Endothelial cell of hepatic sinusoid (primary cell): Measurements from ENCODE around the gene RHBDD1.

Source experiments
- in situ Hi-C: cut with HindIII; loops from 2 replicates; pipeline ENCODE4 v1.10.0; 2017; ENCODE audit warnings: low sequenced_read_pairs

Gene RHBDD1

DNA sequence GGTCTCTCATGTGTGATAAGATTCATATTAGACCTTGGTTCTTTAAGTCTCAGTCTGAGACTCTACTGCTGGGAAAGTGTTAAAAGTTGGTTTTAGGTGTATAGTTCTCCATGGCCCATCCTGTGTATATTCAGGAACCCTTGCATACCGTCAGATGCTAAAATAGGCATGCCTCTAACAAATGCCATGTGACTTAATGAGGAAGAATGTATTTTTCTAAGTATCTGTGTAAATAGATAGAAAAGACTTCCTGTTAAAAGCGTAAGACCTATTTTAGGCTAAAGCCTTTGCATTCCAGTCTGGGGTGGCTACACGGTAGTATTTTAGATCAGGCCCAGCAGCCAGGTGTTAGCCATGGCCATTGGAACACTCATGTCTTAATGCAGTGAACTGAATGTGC is 73.3 kb downstream of the RHBDD1 start:
- in situ Hi-C loops = no loop called here

DNA sequence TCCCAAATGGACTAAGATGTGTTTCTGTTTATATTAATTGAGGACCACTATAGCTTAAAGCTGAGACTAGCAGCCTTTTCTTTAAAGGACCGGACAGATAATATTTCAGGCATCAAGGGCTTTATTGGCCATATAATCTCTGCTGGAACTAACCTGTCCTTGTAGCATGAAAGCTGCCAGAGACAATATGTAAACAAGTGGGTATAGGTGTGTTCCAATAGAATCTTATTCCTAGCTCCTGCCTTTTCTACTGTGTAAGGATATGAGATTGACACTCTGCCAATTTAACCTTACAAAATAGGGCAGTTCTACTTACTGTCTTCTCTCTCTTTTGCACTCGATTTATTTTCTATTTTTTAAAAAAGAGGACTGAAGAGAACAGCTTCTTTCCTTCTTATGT is 74.0 kb downstream of the RHBDD1 start:
- in situ Hi-C loops = no loop called here

DNA sequence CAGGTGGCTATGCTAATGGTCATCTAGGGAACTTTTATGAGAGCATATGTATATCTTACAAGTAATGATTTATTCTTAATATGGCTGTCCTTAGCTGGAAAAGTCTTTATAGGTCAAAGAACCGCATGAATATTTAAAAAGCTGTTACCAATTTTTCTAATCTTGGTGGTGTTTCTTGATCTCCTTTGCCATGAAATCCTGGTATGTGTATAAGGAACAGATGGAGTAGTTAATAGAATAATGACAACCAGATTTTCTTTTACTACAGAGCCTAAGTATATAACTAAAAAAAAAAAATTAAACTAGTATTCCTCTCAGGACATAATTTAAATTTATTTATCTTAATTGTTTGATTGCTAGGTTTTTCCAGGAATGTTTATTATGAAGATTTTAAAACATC is 74.5 kb downstream of the RHBDD1 start:
- in situ Hi-C loops = no loop called here

DNA sequence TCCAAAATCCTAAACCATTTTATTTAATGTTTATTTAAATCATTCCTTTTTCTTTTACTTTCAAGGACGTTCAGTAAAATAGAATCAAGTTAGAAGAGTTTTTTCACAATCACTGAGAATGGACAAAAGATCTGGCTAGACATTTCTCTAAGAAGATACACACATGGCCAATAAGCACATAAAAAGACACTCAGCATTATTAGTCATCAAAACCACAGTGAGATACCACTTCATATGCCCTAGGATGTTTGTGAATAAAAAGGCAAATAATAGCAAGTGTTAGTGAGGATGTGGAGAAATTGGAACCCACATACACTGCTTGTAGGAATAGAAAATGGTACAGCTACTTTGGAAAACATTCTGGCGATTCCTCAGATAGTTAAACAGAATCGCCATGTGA is 76.1 kb downstream of the RHBDD1 start:
- in situ Hi-C loops = no loop called here

DNA sequence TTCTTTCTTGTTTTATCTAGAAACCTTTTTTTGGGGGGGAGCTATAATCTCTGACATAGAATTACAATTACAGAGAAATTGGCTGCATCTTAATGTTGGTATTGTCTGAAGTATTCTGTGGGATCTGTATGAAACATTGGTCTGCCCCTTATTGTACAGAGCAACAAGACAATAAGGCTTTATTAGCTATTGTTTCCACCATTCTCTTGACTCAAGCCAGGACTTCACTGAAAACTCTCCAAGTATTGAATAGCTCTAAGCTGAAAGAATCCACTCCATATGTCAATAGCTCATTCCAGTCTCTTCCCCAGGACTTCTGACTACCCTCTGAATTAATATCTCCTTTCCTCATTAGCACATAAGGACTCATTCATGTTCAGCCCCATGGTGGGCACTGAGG is 77.8 kb downstream of the RHBDD1 start:
- in situ Hi-C loops = no loop called here

DNA sequence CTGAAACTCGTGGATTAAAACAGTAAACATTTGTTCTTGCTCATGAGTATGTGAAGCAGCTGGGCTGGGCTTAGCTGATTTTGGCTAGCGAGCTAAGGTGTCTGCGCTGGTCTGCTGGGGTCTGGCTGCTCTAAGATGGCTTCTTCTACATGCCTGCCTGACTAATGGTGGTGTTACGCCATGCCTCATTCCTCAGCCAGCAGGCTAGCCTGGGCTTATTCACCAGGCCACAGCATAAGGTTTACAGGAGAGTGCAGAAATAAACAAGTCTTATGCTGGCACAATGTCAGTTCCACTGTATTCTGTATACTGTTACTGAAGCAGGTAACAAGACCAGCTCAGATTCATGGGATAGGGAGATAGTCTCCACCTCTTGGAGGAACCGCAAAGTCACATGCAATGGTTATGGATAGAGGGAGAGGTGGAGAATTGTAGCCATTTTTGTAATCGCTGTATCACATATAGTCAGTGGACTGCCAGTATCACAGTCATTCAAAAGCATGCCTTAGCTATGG is 80.0 kb downstream of the RHBDD1 start:
- in situ Hi-C loops = no loop called here

DNA sequence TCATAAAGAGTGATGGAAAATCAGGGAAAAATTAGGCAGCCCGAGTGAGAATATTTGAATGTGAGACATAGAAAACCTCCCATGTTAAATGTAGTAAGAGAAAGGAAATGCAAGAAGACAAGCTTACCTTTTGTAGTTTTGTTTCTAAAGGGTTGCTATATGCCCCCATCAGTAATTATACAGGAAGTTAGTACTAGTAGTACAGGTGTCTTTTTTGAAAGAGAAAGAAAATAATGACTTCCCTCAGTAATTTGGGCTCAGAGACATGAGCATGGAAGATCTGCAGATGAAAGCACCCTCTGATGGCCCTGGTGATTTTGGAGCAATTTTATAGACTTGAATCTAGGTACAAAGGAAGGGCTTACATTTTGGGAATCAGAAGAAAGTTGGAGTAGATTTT is 80.8 kb downstream of the RHBDD1 start:
- in situ Hi-C loops = no loop called here

DNA sequence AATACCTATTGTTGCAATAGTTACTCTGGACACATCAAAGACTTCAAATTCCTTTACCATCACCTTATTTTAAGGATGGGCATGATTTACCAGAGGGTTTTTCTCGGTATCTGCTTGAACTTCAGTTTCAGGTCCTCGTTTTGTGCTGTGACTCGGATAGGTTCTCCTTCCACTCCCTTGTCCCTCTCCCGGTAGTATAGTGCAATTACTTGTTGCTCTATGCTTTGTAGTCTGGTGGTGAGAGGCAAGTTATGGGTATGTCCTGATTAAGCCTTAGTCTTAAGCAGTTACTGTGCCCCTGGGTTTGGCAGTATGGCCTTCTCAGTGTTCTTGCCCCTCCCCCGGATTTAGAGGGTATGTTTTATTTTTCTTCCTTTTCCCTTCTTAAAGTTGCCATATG is 96.6 kb downstream of the RHBDD1 start:
- in situ Hi-C loops = no loop called here

DNA sequence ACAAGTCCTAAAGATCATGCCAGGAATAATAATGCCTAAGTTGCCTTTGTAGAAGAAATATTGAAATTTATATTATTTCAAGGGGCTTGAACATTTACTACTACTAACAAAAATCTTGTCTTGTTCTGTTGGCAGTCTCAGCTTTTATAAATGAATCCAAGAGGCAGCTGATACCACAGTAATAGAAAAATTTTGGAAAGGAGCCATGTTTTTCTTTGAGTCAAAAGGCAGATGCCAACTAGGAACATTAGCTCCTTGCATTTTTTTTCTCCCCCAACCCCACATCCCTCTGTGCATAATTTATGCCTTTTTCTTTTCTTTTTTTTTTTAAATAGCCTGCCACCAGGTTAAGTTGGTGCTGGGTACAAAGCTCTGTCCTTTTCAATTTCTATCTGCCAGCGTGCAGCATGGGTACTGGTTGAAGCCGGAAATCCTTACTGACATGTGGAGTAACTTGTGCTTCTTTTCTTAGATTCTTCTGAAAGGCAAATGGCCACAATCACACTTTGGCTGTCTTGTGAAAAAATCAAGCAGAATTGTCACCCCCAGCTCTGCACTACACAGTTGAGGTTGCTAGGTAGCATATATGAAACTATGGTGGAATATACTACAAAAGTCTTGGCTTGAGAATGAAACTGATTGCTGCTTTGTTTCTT is 98.8 kb downstream of the RHBDD1 start:
- in situ Hi-C loops = no loop called here

DNA sequence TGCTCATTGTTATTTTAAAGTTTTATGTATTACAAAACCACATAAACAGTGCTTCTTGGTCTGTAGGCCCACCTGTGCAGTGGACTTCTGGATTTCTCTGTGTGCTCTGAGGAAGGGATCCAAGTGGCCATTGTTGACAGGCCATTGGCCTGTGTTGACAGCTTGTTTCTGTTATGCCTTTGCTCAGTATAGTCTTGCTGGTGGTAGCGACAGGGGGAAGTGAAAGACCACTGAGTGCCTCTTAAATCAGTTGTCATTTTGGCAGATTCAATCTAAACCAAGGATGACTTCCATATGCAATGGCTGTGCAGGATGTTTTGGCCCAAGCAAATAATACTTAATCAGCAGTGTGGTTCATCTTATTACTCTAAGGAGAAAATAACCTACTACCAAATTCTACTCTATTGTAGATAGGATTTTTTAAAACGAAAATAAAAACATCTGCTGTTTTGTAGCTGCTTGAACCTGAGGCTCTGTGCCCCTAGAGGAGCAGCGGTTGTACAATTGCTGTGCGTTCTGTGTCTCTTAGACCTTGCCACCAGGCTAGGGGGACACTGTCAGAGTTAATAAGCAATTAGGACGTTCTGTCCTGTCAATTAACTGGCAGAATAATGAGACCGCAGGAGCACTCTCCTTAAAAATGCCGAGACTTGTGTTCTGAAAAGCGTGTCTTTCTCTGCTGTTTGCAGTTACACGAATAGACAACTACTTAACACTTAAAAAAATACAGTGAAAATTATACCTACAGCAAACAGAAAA is 108.2 kb downstream of the RHBDD1 start:
- in situ Hi-C loops = no loop called here

DNA sequence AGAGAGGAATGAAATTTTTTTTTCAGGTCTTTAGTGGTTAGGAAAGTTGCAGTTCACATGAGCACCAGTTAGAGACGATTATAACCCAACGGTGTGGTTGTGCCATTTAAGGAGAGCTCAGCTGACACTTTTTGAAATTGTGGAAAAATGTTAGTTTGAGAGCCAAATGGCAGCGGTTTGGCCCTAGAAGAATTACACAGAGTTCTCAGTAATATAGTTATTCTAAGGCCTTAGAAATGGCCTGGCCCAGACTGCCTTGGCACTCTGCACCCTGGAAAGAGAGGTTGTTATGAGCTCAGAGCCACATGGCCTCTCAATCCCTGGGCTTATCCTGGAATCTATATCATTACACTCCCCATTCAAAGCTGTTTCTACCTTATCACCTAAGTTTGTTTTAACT is 117.4 kb downstream of the RHBDD1 start:
- in situ Hi-C loops = no loop called here

DNA sequence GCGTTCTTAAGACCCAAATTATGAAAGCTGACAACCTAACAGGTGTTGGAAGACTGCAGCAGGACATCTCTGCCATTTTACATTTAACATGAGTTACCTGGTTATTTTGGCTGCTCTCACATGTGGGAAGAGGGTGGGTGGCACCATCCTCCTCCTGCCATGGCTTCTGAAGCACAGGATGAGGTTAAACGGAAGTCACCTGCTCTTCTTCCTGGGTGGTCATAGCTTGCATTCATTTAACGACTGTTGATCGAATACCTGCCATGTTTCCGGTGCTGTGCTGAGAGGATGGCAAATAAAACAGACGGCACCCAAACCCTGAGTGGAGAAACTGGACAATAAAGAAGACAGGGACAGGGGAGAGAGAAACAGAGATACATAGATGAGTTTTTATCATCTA is 118.0 kb downstream of the RHBDD1 start:
- in situ Hi-C loops = no loop called here

DNA sequence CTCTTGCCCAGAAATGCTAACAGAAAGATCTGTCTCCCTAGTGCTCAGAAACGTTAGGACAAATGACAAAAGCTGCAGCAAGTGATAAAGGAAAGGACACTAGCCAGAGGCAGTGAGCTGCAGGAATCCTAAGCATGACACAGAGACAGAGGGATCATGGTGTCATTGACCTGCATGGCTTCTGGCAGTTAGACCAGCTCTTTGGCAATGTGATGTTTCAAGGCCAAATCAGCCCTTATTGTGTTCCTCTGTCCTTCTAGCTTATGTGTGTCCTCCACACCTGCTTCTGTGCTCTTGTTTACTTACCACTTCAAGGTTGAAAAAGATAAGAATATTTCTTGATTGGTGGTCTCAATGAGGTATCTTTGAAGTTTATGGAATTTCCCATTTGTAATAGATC is 120.8 kb downstream of the RHBDD1 start:
- in situ Hi-C loops = no loop called here

DNA sequence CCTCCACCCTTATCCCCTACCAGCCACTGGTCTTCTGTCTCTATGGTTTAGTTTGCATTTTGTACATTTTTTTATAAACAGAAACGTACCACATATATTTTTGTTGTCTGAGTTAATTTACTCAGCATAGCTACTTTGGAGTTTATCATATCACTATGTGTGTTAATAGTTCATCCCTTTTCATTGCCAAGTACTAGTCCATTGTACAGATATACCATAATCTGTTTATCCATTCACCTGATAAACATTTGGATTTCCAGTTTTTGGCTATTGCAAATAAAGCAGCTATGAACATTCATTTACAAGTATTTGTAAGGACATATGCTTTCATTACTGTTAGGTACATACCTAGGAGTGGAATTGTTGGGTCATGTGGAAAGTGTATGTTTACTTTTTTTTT is 123.6 kb downstream of the RHBDD1 start:
- in situ Hi-C loops = no loop called here

DNA sequence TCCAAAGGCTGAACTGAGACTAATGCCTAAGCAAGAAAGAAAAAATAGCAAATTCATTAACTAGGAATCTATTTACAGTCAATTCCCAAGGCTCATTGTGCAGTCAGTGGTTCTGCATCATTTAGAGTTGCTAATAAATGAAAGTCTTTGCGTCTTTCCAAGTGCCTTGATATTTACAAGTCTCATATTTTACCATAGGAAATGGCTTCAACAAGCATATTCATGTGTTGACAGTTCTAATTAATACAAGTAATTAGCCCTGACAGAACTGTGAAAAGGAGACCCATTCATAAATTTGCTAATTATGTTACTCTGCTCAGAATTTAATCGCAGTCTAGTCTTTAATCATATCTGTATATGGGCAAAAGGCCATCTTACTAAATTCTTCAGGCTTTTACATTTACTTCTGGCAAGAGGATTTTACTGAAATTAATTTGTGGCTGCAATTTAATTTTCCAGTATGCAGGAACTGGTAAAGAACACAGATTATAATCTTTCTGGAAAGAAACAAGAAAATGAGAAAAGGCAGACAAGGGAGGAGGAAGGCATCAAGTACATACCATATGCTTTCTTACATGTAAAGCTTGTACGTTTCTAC is 126.4 kb downstream of the RHBDD1 start:
- in situ Hi-C loops = no loop called here

DNA sequence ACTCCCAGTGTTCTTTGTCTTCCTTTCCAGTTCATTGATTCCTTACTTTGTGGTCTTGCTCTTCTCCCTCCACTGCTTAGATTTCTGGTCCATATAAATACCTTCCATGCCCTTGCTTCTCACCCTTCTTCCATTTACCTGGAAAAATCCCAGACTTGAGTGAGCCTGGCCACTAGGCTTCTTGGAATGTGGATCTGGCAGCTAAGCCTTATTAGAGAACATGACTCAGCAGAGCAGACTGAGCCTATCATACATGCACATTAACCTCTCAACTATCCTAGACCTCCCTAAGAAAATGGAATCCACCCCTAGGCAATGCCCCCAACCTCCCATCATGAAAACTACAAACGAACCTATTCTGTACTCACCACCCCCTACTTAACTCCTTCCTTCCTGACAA is 127.7 kb downstream of the RHBDD1 start:
- in situ Hi-C loops = no loop called here

DNA sequence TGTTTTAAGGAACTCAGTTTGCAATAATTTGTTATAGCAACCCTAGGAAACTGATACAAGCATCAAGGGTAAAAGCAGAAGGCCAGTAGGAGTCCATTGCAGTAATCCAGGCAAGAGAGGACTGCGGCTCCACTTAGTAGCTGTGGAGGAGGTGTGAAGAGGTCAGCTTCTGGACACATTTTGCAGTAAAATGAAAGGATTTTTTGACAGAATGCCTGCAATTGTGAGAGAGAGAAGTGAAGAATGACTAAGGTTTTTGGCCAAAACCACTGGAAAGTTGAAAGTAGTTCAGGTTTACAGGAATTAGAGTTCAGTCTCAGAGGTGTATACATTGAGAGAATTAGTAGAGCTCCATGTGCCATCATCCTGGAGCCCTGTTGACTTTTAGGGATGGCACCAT is 129.5 kb downstream of the RHBDD1 start:
- in situ Hi-C loops = no loop called here

DNA sequence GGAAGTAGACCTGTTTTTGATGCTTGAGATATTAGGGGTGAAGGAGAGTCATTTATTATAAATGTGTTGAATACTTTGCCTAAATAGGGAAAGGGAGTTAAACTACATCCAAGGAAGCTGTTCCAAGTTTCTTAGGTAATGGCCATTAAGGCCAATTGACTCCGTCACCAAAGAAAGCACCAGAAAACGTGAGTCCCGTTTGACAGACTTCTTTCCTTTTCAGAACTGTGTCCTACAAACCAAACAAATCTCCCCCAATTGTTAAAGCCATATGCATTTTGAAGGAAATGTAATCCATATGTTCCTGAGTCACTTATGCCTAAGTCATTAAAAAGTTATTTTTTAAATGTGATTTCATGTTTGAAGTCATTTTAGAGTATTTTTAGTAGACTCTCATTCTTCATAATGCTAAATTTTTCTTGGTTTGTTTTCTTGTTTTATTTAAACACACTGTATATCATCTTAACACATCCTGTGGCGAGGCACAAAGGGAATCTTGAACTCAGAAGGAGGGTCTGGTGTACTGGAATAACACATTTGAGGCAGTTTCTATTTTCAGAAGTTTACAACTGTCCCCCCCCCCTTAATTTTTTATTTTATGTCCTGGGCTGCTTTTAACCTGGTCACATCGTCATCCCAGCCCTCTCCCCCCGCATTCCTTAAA is 133.7 kb downstream of the RHBDD1 start:
- in situ Hi-C loops = no loop called here

DNA sequence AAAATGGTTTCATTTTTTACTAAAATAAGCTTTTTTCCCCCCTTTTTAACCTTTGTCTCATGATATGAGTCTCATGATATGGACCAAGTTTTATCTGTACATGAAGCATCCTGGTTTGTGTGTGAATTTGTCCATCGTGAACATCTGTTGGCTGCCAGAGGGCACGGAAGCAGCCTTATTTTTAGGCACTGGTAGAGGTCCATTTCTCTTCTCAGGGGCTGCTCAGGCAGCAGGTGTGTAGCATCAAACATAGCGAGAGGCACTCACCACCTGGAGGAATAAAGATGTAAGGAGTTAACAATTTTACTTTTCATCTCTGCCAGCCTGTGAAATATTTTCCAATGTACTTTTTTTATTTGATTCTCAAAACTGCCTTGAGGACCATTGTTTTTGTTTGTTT is 134.5 kb downstream of the RHBDD1 start:
- in situ Hi-C loops = no loop called here

DNA sequence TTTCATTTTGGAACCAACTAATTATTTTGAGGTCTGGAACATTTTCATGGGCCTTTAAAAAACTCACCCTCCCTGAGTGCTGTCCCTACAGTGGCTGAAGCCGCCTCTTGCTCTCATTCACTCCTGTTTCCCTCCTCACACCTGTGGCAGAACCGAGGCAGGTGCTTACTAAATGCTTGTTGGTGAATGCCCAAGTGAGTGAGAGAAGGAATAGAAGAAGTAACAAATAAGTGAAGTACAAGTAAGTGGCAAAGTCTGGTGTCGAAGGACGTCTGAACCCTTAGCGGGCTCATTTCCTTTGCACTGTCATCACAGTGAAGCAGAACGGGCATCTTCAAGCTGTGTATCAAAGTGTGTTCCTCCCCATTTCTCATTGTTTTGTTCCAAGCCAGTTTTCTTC is 135.2 kb downstream of the RHBDD1 start:
- in situ Hi-C loops = no loop called here

DNA sequence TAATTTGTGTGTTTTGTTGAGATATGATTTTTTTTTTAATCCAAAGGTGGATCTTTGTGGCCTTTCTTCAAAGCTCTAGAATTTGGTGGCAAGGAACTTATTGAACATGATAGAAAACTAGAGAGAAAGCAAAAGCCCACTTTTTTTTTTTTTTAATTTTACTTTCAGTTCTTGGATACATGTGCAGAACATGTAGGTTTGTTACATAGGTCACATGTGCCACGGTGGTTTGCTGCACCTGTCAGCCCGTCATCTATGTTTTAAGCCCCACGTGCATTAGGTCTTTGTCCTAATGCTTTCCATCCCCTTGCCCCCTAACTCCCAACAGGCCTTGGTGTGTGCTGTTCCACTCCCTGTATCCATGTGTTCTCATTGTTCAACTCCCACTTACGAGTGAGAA is 135.9 kb downstream of the RHBDD1 start:
- in situ Hi-C loops = no loop called here

DNA sequence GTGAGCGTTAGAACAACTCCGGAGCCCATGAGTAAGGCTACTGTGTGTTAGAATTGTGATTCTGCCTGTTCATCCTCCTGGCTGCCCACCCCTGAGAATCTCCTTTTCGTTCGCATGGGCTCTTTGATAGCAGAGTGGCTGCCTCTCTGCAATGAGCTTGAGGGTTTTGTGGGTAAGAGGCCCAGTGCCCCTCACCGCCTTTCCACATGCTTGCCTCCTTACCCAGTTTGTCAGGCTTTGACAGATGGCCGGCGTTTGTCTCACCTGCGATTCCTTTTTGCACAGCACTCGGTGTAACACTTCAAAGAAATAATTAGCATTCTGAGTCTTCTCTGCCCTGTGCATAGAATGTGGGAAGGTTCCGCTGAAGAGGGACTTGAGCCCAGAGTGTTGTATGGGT is 138.0 kb downstream of the RHBDD1 start:
- in situ Hi-C loops = no loop called here
